ENCODE data around the gene BCS1L. TPM values are rescaled to one million over a fixed set of nuclear protein-coding genes. Genes with fewer than 3 reads are reported as not detected.

The BCS1L gene
- total RNA-seq, 1 experiment from 2014 or later = 47.4 TPM

GRCh38 chr2:218710334-218710686, 50.8 kb downstream of the BCS1L start:
- in situ Hi-C loops (cut with HindIII; ENCODE audit: low sequenced_read_pairs) = no loop called here
- no peak for DNase-seq (ENCODE audit: low spot score)

- DNase-seq (ENCODE audit: low spot score) = peak; percentile 97
- in situ Hi-C loops (cut with HindIII; ENCODE audit: low sequenced_read_pairs) = no loop called here
These were observed 51.4 kb downstream of the BCS1L start, which contains the start of gene TTLL4 for GRCh38 chr2:218710687-218711549. TTLL4 (plus strand) TSS chr2:218710835; CDS start chr2:218737677, 26,842 bp downstream.

GRCh38 chr2:218711550-218711929, 52.1 kb downstream of the BCS1L start:
- DNase-seq (ENCODE audit: low spot score) = peak; percentile 15
- in situ Hi-C loops (cut with HindIII; ENCODE audit: low sequenced_read_pairs) = no loop called here

Other genes starting within 250 kb of the BCS1L start
- gene VIL1, start 240.6 kb upstream of the BCS1L start, total RNA-seq (2014; rRNA removed; shearing (Covaris generic)) = not detected in 2 replicates
- gene USP37, start 91.3 kb upstream of the BCS1L start, total RNA-seq (2014; rRNA removed; shearing (Covaris generic)) = 10.7 and 25.6 TPM in 2 replicates
- gene CNOT9, start 90.8 kb upstream of the BCS1L start, total RNA-seq (2014; rRNA removed; shearing (Covaris generic)) = 85.2 and 92.8 TPM in 2 replicates
- 1.2 and 1.3 TPM in 2 replicates for gene PLCD4, start 51.8 kb upstream of the BCS1L start, total RNA-seq (2014; rRNA removed; shearing (Covaris generic))
- 4.4 and 6.2 TPM in 2 replicates for gene ZNF142, start 60 bp upstream of the BCS1L start, total RNA-seq (2014; rRNA removed; shearing (Covaris generic))
- 35.6 and 48.6 TPM in 2 replicates for gene RNF25, start 12.3 kb downstream of the BCS1L start, total RNA-seq (2014; rRNA removed; shearing (Covaris generic))
- gene STK36, start 12.4 kb downstream of the BCS1L start, total RNA-seq (2014; rRNA removed; shearing (Covaris generic)) = 14.4 and 22.9 TPM in 2 replicates
- gene TTLL4, start 51.2 kb downstream of the BCS1L start, total RNA-seq (2014; rRNA removed; shearing (Covaris generic)) = 6.3 and 9.7 TPM in 2 replicates
- not detected in 2 replicates for gene CYP27A1, start 122.5 kb downstream of the BCS1L start, total RNA-seq (2014; rRNA removed; shearing (Covaris generic))
- not detected in 2 replicates for gene PRKAG3, start 172.1 kb downstream of the BCS1L start, total RNA-seq (2014; rRNA removed; shearing (Covaris generic))
- gene WNT6, start 200.1 kb downstream of the BCS1L start, total RNA-seq (2014; rRNA removed; shearing (Covaris generic)) = 0.14 TPM in 1 of 2 replicates, not detected in the other
- 0.12 and 1.4 TPM in 2 replicates for gene WNT10A, start 221.2 kb downstream of the BCS1L start, total RNA-seq (2014; rRNA removed; shearing (Covaris generic))

Measured in G401 (cell line).